Ascending aorta (tissue), 2 donors: ENCODE results near the gene TRAIP. TPM values are rescaled to one million over a fixed set of nuclear protein-coding genes. Genes with fewer than 3 reads are reported as not detected.

Source experiments
- DNase-seq, 2 donors: peaks; one replicate each; pipeline ENCODE4 v3.0.0-alpha.2; 2019; ENCODE audit warnings: low spot score in 2 of 2
- H3K27ac ChIP-seq, 2 donors: fragments of 200-600 bp; sonication (generic); one replicate each; pipeline ENCODE4 v1.5.1; 2016 to 2017; ENCODE audit warnings: mild to moderate bottlenecking in 1 of 2
- H3K27me3 ChIP-seq: fragments of 200-600 bp; sonication (generic); one replicate; pipeline ENCODE4 v1.5.1; 2017
- H3K36me3 ChIP-seq, 2 donors: fragments of 200-600 bp; sonication (generic); one replicate each; pipeline ENCODE4 v1.5.1; 2016
- H3K4me1 ChIP-seq, 2 donors: fragments of 200-600 bp; sonication (generic); one replicate each; pipeline ENCODE4 v1.5.1; 2016 to 2017; ENCODE audit warnings: mild to moderate bottlenecking in 1 of 2
- H3K4me3 ChIP-seq, 2 donors: fragments of 200-600 bp; sonication (generic); one replicate each; pipeline ENCODE4 v1.5.1; 2016 to 2017; ENCODE audit warnings: mild to moderate bottlenecking in 1 of 2
- H3K9me3 ChIP-seq, 2 donors: fragments of 200-600 bp; sonication (generic); one replicate each; pipeline ENCODE4 v1.5.1; 2016
- intact Hi-C: fragments of 100-400 bp; cut with DNase I; formaldehyde crosslinking; loops from one replicate; pipeline ENCODE4 v1.15.1; 2023
- total RNA-seq: library from RNA; depleted of rRNA; stranded (reverse); fragments of >200 nt; gene quantifications from one replicate; pipeline ENCODE4 v1.1.0, GENCODE V29; 2016
- TF ChIP-seq, protein P1 (sequence below), 3 experiments: fragments of 200-600 bp in 2 of 3; fragments of 450-650 bp in 1 of 3; sonication (generic) in 2 of 3; IDR thresholded peaks; one replicate each; pipeline ENCODE4 v1.5.1; 2016 to 2019; ENCODE audit warnings: antibody characterized with exemption in 3 of 3, mild to moderate bottlenecking in 1 of 3, moderate library complexity in 1 of 3

Gene TRAIP
- total RNA-seq, 1 donor from 2014 or later = not detected

GRCh38 chr3:49794926-49795905 lies 61.1 kb downstream of the TRAIP start:
- H3K9me3 ChIP-seq = no peaks in the 10 kb centered on the region
- H3K4me1 ChIP-seq = peaks cover 0 to 2% of the 10 kb centered on the region in 2 donors
- no peaks in the 10 kb centered on the region for H3K36me3 ChIP-seq
- intact Hi-C loops = no loop called here
- H3K4me3 ChIP-seq = no peak overlapping the region
- no peak overlapping the region for H3K27ac ChIP-seq
- no peaks in the 10 kb centered on the region for H3K27me3 ChIP-seq
- TF ChIP-seq, protein P1, sequence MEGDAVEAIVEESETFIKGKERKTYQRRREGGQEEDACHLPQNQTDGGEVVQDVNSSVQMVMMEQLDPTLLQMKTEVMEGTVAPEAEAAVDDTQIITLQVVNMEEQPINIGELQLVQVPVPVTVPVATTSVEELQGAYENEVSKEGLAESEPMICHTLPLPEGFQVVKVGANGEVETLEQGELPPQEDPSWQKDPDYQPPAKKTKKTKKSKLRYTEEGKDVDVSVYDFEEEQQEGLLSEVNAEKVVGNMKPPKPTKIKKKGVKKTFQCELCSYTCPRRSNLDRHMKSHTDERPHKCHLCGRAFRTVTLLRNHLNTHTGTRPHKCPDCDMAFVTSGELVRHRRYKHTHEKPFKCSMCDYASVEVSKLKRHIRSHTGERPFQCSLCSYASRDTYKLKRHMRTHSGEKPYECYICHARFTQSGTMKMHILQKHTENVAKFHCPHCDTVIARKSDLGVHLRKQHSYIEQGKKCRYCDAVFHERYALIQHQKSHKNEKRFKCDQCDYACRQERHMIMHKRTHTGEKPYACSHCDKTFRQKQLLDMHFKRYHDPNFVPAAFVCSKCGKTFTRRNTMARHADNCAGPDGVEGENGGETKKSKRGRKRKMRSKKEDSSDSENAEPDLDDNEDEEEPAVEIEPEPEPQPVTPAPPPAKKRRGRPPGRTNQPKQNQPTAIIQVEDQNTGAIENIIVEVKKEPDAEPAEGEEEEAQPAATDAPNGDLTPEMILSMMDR (IDR thresholded peaks at IDR 0.05) = no peak
- DNase-seq = no peak

DNA sequence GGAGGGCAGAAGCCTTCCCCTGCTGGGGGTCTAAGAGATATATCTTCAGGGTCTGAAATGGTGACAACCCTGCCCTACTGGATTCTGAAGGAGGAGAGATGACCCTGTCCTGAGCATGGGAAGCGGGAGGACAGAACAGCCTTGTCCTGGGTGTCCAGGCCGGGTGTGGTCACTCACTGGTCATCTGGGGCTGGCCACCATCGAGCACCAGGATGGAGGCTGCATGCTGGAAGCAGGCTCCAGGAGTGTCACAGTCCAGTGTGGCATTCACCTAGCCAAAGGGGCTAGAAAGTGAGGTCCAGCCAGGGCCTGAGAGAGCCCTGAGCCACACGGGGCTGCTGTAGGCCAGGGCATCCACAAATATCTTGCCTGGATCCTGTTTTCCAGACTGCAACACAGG lies 61.9 kb downstream of the TRAIP start:
- Histone ChIP-seq H3K27ac (no peak overlapping the region), H3K9me3 (no peaks in the 10 kb centered on the region), H3K4me3 (no peak overlapping the region), H3K4me1 (no peaks in the 10 kb centered on the region), H3K36me3 (no peaks in the 10 kb centered on the region), H3K27me3 (no peaks in the 10 kb centered on the region)
- intact Hi-C loops = no loop called here
- DNase-seq = no peak
- TF ChIP-seq, protein P1 (IDR thresholded peaks at IDR 0.05) = no peak

DNA sequence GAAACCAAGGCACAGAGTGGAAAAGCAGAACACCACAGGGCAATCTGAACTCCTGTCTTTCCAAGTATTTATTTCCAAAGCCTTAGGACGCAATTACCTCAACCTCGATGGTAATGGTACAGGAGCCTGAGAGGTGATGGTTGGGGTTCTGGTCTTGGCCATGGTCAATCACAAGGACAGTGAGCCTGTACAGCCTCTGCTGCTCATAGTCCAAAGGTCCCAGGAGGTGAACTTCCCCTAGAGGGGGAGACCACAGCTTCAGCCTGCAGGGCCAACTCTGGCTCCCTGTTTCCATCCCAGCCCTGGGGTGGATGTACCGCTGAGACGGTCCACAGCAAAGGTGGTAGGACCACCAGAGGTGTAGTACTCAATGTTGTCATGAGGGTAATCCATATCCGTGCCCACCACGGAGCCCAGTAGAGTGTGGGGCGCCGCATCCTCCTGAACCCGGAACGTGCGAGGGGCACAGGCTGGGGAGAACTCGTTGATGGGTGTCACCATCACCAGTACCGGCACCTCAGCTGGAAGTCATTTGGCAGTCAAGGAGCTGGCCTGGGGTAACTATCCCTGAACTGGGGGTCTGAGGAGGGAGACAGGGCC lies 62.8 kb downstream of the TRAIP start:
- Histone ChIP-seq H3K9me3 (no peaks in the 10 kb centered on the region), H3K27me3 (no peaks in the 10 kb centered on the region), H3K4me3 (no peak overlapping the region), H3K36me3 (no peaks in the 10 kb centered on the region), H3K27ac (no peak overlapping the region), H3K4me1 (no peaks in the 10 kb centered on the region)
- intact Hi-C loops = no loop called here
- TF ChIP-seq, protein P1 (IDR thresholded peaks at IDR 0.05) = no peak
- DNase-seq = no peak

DNA sequence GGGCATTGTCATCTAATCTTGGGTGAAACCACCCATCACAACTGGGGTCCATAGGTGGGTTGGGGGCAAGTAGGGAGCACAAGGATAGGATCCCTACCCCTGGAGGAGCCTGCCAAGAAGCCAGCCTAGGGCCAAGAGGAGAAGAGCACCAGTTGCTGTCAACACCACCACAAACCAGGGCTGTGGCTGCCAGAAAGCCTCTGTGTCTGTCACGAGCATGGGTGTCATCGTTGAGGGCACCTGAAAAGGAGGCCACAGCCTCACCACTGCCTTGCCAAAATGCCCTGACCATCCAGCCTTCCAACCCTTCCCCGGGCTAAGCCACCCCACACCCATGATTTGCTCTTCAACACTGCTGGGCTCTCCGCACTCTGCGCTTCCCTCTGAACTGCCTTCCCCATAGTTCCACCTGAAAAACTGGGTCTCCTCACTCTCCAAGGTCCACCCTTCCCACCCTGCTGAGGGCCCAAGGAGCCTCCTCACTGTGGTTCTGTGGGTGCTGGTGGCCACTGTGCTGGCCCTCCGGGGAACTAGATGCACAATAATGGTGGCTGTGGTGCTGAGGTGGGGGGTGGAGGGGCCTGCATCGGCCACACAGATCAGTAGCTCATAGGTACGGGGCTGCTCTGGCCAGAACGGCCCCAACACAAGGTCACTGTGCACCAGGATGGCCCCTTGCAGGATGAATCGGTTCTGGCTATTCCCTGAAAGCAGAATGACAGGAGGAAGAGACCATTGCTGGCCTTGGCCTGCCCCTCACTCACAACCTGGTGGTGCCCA lies 63.8 kb downstream of the TRAIP start:
- intact Hi-C loops = no loop called here
- no peak overlapping the region for H3K27ac ChIP-seq
- no peaks in the 10 kb centered on the region for H3K36me3 ChIP-seq
- H3K4me1 ChIP-seq = no peaks in the 10 kb centered on the region
- DNase-seq = peak in 1 of 2 donors; percentile 56
- no peaks in the 10 kb centered on the region for H3K9me3 ChIP-seq
- H3K27me3 ChIP-seq = no peaks in the 10 kb centered on the region
- H3K4me3 ChIP-seq = no peak overlapping the region
- TF ChIP-seq, protein P1 (IDR thresholded peaks at IDR 0.05) = no peak

DNA sequence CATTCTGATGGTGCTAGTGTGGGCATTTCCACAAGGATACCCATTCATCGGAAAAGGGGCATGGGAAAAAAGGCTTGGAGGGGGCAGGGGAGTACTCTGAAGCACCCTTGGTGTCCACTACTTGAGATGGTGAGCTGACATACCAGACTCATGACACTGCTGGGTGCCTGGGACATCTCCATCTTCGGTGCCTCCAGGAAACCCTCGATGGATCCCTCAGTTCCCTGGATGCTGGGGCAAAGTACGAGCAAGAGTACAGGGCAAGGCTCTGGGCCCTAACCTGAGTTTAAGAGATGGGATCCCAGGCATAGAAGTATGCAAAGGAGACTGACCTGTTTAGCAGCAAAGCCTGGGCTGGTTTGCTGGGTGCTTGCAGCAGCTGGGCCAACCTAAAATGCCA lies 64.8 kb downstream of the TRAIP start:
- H3K27ac ChIP-seq = no peak overlapping the region
- no peaks in the 10 kb centered on the region for H3K27me3 ChIP-seq
- no peaks in the 10 kb centered on the region for H3K9me3 ChIP-seq
- intact Hi-C loops = no loop called here
- TF ChIP-seq, protein P1 (IDR thresholded peaks at IDR 0.05) = no peak
- peak in 1 of 2 donors; percentile 55 for DNase-seq
- no peaks in the 10 kb centered on the region for H3K36me3 ChIP-seq
- no peak overlapping the region for H3K4me3 ChIP-seq
- peaks cover 4 to 6% of the 10 kb centered on the region in 2 donors for H3K4me1 ChIP-seq
